Upper lobe of left lung (tissue), 4 donors: Measurements from ENCODE around the gene CENPP.

Source experiments
- CTCF ChIP-seq, 6 experiments: fragments of 450-650 bp in 4 of 6; fragments of 200-600 bp in 2 of 6; sonication (generic) in 2 of 6; IDR thresholded peaks; one replicate each; pipeline ENCODE4 v1.5.1; 2016 to 2019; ENCODE audit warnings: antibody characterized with exemption in 6 of 6
- EP300 ChIP-seq, 4 donors: sonication (generic); formaldehyde crosslinking; IDR thresholded peaks; one replicate each; pipeline ENCODE4 v1.5.1; 2017; ENCODE audit warnings: antibody characterized with exemption in 4 of 4, control low read depth in 2 of 4

- no peak for TF ChIP-seq CTCF (IDR thresholded peaks at IDR 0.05)
- no peak for TF ChIP-seq EP300 (IDR thresholded peaks at IDR 0.05)
Observed at GRCh38 chr9:92658176-92658575, 332.4 kb downstream of the CENPP start.
